ENCODE measurements around the gene ANKRD50.

ANKRD50 gene

DNA sequence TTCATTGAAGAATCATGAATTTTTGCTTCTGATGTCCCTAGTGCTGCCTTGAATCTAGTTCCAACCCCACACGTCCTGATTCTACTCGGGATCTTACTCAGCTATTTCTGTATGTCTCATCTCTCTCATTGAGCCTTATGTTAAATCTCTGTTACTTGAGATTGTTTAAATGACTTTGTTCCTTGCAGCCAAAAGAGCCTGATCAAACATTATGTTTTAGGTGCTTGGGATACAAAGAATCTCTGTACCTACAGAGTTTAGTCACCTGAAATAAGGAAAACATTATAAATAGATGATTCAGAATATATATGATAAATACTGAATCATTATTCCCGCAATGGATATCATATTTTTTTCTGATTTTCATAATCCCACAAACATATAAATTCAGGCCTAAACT lies 13.7 kb upstream of the ANKRD50 start:
- no peaks in the 10 kb centered on the region for H3K36me3 Mint-ChIP-seq (ENCODE audit: low read depth)

DNA sequence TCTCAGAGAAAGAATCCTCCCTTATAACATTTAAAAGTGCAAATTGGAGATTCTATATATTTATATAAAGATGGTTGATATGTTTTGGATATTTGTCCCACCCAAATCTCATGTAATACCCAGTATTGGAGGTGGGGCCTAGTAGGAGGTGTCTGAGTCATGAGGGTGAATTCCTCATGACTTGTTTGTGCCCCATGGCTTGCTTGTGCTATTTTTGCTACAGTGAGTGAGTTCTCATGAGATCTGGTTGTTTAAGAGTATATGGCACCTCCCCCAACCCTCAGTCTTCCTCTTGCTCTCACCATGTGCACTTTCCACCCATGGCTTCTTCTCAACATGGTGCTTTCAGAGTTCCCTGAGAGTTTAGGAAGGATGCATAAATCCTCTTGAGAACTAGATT lies 9.5 kb upstream of the ANKRD50 start:
- Mint-ChIP-seq H3K27me3 (ENCODE audit: low read depth) (no peaks in the 10 kb centered on the region), H3K9me3 (no peaks in the 10 kb centered on the region), H3K27ac (no peak overlapping the region), H3K36me3 (ENCODE audit: low read depth) (no peaks in the 10 kb centered on the region), H3K4me3 (no peak overlapping the region), H3K4me1 (ENCODE audit: low read depth) (no peaks in the 10 kb centered on the region)

More for the DNA sequence above, 13.7 kb upstream of the ANKRD50 start:
- H3K4me3 Mint-ChIP-seq, result no peak overlapping the region
- H3K27me3 Mint-ChIP-seq (ENCODE audit: low read depth), result no peaks in the 10 kb centered on the region
- H3K27ac Mint-ChIP-seq, result no peak overlapping the region
- H3K9me3 Mint-ChIP-seq, result no peaks in the 10 kb centered on the region
- H3K4me1 Mint-ChIP-seq (ENCODE audit: low read depth), result no peaks in the 10 kb centered on the region

DNA sequence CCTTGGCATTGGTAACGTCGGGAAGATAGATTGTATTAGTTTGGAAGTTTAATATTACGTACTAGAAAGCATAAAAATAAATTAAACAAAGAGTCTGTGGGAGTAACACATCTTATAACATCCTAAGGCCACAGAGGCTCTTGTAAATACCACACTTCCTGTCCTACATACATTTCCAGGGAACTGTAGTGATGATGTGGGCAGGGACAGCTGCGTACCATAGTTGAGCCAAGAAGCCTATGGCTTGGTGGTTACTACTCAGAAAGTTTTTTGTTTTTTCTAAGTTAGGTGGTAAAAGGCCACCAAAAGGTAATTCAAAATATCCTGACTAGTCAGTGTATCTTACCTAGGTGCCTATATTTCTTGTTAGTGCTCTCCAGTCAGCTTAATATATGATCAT lies 4.6 kb upstream of the ANKRD50 start:
- peaks cover 7% of the 10 kb centered on the region for H3K4me1 Mint-ChIP-seq (ENCODE audit: low read depth)
- no peaks in the 10 kb centered on the region for H3K9me3 Mint-ChIP-seq
- peaks cover 1% of the 10 kb centered on the region for H3K36me3 Mint-ChIP-seq (ENCODE audit: low read depth)
- no peak overlapping the region for H3K4me3 Mint-ChIP-seq
- H3K27ac Mint-ChIP-seq, result no peak overlapping the region
- H3K27me3 Mint-ChIP-seq (ENCODE audit: low read depth), result peaks cover 13% of the 10 kb centered on the region

DNA sequence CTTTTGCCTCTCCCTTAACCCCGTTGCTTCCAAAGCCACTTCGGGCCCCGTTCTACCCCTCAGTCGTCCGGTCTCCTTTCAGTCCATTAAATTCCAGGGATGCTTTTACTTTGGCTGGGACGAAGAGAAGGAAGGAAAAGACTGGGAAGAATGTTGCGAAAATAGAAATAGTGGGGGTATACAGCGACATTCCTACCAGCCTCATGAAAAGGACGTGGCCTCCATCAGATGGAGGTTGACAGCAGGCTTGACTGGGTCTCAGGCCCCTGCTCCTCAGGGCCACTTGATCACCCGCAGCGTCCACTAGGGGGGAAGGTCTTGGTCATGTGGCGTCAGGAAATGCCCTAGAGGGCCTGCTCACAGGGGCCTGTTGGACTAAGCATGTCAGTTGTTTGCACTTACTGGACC lies 657 bp upstream of the ANKRD50 start:
- H3K27ac Mint-ChIP-seq, result no peak overlapping the region
- H3K36me3 Mint-ChIP-seq (ENCODE audit: low read depth), result peaks cover 1% of the 10 kb centered on the region

DNA sequence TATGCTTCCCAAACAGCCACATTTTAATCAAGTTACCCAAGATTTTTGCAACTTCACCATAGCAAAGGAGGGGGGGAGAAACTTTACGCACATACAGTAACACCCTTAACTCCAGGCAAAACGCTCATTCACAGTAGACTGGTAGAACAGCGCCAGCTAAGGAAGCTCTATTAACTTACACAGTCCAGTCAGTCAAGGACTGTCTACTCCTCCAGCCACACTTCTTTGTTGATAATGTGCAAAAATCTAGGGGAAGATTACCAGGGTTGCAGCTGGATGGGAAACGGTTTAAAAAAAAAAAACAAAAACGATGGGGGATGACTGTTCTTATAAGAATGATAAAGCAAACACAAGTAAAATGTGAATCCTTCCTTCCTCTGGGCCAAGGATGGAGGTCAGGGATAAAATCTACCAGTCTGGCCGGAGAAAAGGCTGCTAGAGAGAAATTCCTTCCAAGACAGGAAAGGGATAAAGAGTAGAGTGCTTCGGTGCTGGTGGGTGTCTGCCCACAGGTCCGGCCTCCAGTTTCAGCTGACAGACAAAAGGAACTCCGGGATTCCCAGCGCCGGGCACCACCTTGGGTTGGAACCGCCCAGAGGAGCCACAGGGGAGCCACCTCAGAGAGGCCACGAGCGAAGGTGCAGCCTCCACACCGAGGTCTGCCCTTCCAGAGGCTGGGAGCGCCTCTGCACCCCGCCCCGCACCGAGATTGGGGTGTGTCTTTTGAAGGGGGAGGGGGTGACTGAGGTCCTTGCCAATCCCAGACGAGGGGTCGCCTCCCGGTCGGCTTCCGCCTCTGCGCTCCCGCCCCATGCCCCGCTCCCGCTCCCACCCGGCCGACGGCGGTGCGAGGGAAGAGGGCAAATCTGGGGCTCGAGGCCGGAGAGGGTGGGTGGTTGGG lies 811 bp downstream of the ANKRD50 start:
- Mint-ChIP-seq H3K27me3 (ENCODE audit: low read depth) (peaks cover 27% of the 10 kb centered on the region), H3K9me3 (no peaks in the 10 kb centered on the region), H3K4me1 (ENCODE audit: low read depth) (peaks cover 5% of the 10 kb centered on the region), H3K36me3 (ENCODE audit: low read depth) (peaks cover 1% of the 10 kb centered on the region), H3K4me3 (no peak overlapping the region), H3K27ac (no peak overlapping the region)

More for the DNA sequence above, 657 bp upstream of the ANKRD50 start:
- Mint-ChIP-seq H3K4me3 (peak overlapping the region; percentile 79), H3K27me3 (ENCODE audit: low read depth) (peaks cover 22% of the 10 kb centered on the region), H3K4me1 (ENCODE audit: low read depth) (peaks cover 7% of the 10 kb centered on the region), H3K9me3 (no peaks in the 10 kb centered on the region)

DNA sequence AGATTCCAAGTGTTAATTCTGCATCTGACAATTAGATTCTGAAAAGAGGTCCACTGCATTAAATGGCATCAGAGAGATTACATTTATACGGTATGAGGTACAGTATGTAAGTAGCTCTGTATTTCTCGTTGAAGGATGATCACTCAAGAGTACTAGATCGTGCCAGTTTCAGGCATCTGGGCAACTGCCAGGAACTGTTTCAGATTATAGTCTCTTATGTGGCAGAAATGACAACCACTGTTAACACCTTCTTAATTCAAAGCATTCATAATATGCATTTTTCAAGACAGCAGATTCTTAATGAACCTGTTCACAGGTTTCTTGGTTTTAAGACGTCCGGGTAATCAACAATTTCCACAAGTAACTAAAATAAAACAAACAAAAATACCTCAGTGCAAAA lies 1.6 kb downstream of the ANKRD50 start:
- Mint-ChIP-seq H3K4me1 (ENCODE audit: low read depth) (peaks cover 5% of the 10 kb centered on the region), H3K36me3 (ENCODE audit: low read depth) (peaks cover 1% of the 10 kb centered on the region), H3K27me3 (ENCODE audit: low read depth) (peaks cover 27% of the 10 kb centered on the region), H3K9me3 (no peaks in the 10 kb centered on the region), H3K27ac (no peak overlapping the region), H3K4me3 (no peak overlapping the region)

DNA sequence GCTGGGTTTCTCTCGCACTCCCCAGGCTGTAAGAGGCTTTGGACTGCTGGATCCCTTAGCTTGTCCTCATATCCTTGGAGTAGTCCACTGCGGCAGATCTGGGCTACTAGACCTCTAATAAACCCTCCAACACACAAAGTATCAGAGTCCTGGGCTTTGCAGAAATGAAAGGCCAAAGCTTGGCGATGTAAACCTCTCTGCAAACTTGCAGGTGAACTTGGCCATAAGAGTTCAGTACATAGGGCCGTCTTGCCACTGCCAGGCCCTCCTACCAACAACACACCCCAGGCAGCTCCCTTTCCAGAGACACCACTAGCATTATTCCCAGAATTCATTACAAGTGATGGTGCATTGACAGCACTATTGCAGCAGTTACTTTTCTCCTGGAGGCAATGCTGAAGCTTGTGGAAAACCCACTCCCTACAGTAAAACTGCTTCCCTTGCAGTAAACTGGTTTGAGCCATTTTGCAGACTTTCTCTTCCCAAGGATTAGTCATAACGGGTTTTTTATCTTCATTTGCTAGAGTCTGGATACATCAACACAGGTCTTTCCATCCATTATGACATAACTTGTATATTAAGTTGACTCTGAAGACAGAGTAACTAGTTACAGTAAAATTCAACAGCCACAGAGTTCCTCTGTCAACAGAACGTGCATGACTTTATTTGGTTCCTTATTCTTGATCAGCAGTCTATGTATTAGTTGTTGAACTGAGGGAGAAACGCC lies 2.4 kb downstream of the ANKRD50 start:
- H3K27me3 Mint-ChIP-seq (ENCODE audit: low read depth), result peaks cover 27% of the 10 kb centered on the region
- no peak overlapping the region for H3K4me3 Mint-ChIP-seq
- H3K27ac Mint-ChIP-seq, result no peak overlapping the region
- no peaks in the 10 kb centered on the region for H3K9me3 Mint-ChIP-seq
- peaks cover 5% of the 10 kb centered on the region for H3K4me1 Mint-ChIP-seq (ENCODE audit: low read depth)
- H3K36me3 Mint-ChIP-seq (ENCODE audit: low read depth), result peaks cover 1% of the 10 kb centered on the region

DNA sequence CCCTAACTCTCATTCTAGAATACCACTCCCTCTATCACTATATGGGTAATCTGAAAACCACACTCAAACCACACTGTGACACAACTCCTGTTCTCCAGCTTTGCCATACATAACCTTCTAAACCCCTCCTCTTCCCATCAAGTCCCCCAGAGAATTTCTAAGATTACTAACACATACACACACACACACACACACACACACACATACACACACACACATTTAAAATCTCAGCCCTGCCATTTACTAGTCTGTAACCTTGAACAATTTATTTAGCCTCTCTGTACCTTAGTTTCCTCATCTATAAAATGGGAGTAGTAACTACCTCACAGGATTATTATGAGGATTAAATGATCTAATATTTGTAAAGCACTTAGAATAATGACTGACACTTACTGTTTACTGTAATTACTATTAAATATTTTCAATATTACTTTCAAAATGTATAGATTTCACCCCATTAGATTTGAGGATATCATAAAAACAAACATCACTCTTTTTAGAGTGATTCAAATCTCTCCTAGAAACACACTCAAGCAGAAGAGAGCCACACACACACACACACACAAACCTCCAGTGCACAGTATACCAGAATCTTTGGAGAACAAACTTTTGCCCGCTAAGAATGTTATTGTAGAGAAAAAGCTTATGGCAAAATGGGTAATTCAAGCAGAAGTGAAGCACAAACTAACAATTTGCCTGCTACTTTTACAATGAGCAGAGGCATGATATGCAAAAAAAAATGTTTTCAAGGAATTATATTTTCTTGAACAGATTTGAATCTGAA lies 3.8 kb downstream of the ANKRD50 start:
- H3K4me1 Mint-ChIP-seq (ENCODE audit: low read depth), result peaks cover 5% of the 10 kb centered on the region
- peak overlapping the region; percentile 6 for H3K27ac Mint-ChIP-seq
- H3K36me3 Mint-ChIP-seq (ENCODE audit: low read depth), result peaks cover 1% of the 10 kb centered on the region

DNA sequence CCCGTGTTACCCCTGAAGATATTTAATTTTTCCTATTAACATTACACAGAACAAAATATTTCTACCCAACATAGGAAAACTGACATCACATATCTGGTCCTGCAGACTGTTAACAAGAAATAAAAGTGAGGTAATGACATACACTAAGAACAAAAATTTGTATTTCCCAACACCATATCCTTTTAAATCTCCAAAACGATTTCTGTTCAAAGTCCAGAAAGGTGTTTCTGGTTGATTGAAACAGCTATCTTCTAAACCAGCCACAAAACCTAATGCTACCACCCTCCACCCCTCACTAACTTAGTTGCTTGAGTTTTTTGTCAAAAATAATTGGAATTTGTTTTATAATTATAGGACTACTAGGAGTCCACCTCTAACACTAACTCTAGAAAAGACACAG lies 7.1 kb downstream of the ANKRD50 start:
- Mint-ChIP-seq H3K27ac (no peak overlapping the region), H3K4me3 (no peak overlapping the region), H3K9me3 (no peaks in the 10 kb centered on the region), H3K27me3 (ENCODE audit: low read depth) (peaks cover 14% of the 10 kb centered on the region), H3K4me1 (ENCODE audit: low read depth) (no peaks in the 10 kb centered on the region), H3K36me3 (ENCODE audit: low read depth) (no peaks in the 10 kb centered on the region)

More for the DNA sequence above, 3.8 kb downstream of the ANKRD50 start:
- Mint-ChIP-seq H3K27me3 (ENCODE audit: low read depth) (peaks cover 26% of the 10 kb centered on the region), H3K9me3 (no peaks in the 10 kb centered on the region), H3K4me3 (no peak overlapping the region)

DNA sequence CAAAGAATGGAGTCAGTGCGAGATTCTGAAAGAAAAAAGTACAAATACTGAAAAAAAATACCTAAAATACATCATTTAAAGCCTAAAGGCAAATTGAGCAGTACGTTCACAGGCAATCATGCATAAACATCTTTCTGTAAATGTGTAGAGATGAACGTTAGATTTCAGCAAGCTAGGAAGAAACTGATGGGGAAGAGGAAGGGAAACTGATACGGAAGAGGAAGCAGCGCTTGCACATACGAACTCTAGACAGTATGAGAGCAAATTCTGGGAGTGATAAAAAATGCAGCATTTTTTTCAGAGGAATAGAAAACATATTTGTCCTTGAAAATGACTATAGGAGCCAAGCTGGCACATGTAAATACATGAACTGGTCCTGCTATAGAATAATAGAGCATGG lies 9.4 kb downstream of the ANKRD50 start:
- H3K4me3 Mint-ChIP-seq, result no peak overlapping the region
- peaks cover 5% of the 10 kb centered on the region for H3K27me3 Mint-ChIP-seq (ENCODE audit: low read depth)
- no peak overlapping the region for H3K27ac Mint-ChIP-seq
- no peaks in the 10 kb centered on the region for H3K9me3 Mint-ChIP-seq
- H3K36me3 Mint-ChIP-seq (ENCODE audit: low read depth), result no peaks in the 10 kb centered on the region
- no peaks in the 10 kb centered on the region for H3K4me1 Mint-ChIP-seq (ENCODE audit: low read depth)

DNA sequence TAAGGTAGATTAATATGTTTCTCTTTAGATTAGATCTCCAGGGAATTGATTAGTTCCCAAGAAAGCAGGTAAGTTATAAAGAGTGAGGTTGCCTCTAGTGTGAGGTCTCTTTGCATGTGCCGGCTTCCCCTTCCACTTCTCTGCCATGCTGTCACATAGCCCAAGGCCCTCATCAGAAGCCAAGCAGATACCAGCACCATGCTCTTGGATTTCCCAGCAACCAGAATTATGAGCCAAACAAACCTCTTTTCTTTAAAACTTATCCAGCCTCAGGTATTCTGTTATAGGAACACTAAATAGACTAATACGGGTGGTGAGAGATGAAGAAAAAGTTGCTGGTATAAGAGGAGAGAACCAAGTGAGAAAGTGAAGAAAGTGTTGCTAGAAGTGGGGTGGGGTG lies 15.1 kb downstream of the ANKRD50 start:
- H3K4me1 Mint-ChIP-seq (ENCODE audit: low read depth), result no peaks in the 10 kb centered on the region
- H3K36me3 Mint-ChIP-seq (ENCODE audit: low read depth), result no peaks in the 10 kb centered on the region
- no peak overlapping the region for H3K27ac Mint-ChIP-seq
- no peaks in the 10 kb centered on the region for H3K27me3 Mint-ChIP-seq (ENCODE audit: low read depth)
- H3K4me3 Mint-ChIP-seq, result no peak overlapping the region
- H3K9me3 Mint-ChIP-seq, result peaks cover 3% of the 10 kb centered on the region

DNA sequence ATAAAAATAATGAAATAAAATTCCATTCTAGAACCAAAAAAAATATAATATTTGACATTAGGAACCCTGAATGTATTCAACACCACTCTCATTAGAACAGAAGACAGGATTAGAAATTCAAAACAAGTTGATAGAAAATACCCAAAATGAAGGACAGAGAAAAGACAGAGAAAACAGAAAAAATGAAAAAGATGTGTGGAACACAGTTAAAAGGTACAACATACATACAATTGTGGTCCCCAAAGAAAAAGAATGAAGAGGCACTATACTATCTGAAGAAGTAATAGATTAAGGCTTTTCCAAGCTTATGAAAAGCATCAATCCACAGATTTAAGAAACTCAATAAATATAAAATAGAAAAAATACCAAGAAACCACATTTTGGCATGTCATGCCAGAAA lies 16.4 kb downstream of the ANKRD50 start:
- no peak overlapping the region for H3K4me3 Mint-ChIP-seq
- H3K36me3 Mint-ChIP-seq (ENCODE audit: low read depth), result no peaks in the 10 kb centered on the region
- H3K27ac Mint-ChIP-seq, result no peak overlapping the region
- no peaks in the 10 kb centered on the region for H3K4me1 Mint-ChIP-seq (ENCODE audit: low read depth)
- no peaks in the 10 kb centered on the region for H3K27me3 Mint-ChIP-seq (ENCODE audit: low read depth)
- H3K9me3 Mint-ChIP-seq, result peaks cover 3% of the 10 kb centered on the region

DNA sequence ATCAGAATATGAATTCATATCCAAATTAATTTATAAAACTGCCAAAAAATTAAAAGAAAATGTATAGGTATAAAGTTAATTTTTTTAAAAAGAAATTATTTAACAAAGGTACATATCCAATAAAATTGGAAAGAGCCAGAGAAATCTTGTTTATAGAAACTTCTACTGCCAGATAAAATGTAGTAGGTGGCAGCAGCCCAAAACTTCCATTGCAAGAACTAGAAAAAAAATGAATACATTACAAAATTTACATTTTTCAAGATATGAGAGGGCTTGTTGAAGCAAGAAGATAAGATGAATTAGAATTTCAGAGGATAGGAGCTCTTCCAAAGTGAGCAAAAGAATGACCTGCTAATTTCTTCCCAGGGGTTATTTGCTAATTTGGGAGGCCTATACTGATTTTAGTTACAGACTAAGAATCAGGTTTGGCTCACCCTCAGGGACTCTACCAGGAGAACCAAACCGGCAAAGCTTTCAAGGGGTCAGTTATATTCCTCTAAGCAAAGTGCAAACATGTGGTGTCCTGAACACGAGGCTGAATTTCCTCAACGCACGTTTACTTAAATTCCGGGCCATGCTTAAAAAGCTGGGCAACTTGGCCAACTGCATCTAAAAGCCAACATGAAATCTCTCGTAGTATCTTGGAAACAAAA lies 17.5 kb downstream of the ANKRD50 start:
- H3K27ac Mint-ChIP-seq, result no peak overlapping the region

DNA sequence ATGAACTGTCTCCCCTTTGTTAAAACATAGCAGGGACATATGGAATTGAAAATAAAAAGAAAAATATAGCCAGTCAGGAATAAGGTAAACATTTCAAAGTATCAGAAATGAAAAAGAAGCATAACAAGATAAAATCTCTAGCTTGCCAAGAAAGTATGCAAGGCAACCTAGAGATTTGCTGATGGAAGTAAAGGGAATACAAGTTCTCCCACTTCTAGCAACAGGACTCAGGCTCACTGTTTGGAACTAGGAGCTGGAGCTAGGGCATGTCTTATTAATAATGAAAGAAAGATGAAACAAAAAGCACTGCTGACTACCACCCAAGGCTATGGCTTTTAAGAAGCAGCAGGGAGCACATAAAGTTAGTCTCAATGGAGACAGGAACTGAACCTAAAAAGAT lies 18.2 kb downstream of the ANKRD50 start:
- H3K4me3 Mint-ChIP-seq, result no peak overlapping the region
- peaks cover 3% of the 10 kb centered on the region for H3K9me3 Mint-ChIP-seq
- no peaks in the 10 kb centered on the region for H3K36me3 Mint-ChIP-seq (ENCODE audit: low read depth)

More for the DNA sequence above, 17.5 kb downstream of the ANKRD50 start:
- no peaks in the 10 kb centered on the region for H3K36me3 Mint-ChIP-seq (ENCODE audit: low read depth)
- no peak overlapping the region for H3K4me3 Mint-ChIP-seq
- peaks cover 3% of the 10 kb centered on the region for H3K9me3 Mint-ChIP-seq
- H3K27me3 Mint-ChIP-seq (ENCODE audit: low read depth), result no peaks in the 10 kb centered on the region
- no peaks in the 10 kb centered on the region for H3K4me1 Mint-ChIP-seq (ENCODE audit: low read depth)

More for the DNA sequence above, 18.2 kb downstream of the ANKRD50 start:
- no peak overlapping the region for H3K27ac Mint-ChIP-seq
- H3K4me1 Mint-ChIP-seq (ENCODE audit: low read depth), result no peaks in the 10 kb centered on the region
- no peaks in the 10 kb centered on the region for H3K27me3 Mint-ChIP-seq (ENCODE audit: low read depth)

All from T-helper 1 cell treated with Interleukin-12 subunit alpha and Interleukin-12 subunit beta and Interleukin-4 antibody, amounts not matched to agents 30 μg/mL and 1 μg/mL, for 36 hours (primary cell).